GM20431 (cell line): ENCODE measurements around the gene TLDC2.
"Not testable (repeated sequence)": the region's sequence is repeated elsewhere in the genome, so short reads cannot be mapped to it uniquely, and the experiment has no call there.

Experiments
- in situ Hi-C: fragments of 300-500 bp; cut with MseI, MboI; formaldehyde crosslinking; loops from one replicate; pipeline ENCODE4 v1.15.0; 2020; ENCODE audit warnings: low sequenced_read_pairs; ENCODE audit not compliant: unreplicated experiment

TLDC2 gene

GRCh38 chr20:36866164-36866563, 9.8 kb upstream of the TLDC2 start:
- in situ Hi-C loops: no loop called here

- in situ Hi-C loops: no loop called here
Observed at GRCh38 chr20:36866681-36867495, 9.1 kb upstream of the TLDC2 start.

- in situ Hi-C loops: no loop called here
Observed at GRCh38 chr20:36871640-36872570, 4.0 kb upstream of the TLDC2 start.

DNA sequence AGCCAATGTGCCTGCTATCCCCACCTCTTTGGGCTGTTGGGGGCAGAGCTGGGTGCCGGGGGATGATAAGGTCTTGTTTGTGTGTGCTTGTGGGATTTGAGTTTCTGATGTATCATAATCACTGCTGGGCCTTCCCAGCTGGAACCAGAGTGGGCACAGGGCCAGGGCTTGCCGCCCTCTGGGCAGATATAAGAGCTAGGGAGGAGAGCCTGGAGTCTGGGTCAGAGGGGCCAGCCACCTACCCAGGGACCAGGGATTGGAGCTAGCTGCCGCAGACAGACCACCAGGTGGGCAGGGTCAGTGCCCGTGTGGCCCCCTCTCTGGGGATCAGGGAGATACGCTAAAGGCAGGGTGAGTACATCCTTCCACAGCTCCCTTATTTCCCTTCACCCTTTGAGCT, 3.1 kb upstream of the TLDC2 start:
- in situ Hi-C loops: no loop called here

DNA sequence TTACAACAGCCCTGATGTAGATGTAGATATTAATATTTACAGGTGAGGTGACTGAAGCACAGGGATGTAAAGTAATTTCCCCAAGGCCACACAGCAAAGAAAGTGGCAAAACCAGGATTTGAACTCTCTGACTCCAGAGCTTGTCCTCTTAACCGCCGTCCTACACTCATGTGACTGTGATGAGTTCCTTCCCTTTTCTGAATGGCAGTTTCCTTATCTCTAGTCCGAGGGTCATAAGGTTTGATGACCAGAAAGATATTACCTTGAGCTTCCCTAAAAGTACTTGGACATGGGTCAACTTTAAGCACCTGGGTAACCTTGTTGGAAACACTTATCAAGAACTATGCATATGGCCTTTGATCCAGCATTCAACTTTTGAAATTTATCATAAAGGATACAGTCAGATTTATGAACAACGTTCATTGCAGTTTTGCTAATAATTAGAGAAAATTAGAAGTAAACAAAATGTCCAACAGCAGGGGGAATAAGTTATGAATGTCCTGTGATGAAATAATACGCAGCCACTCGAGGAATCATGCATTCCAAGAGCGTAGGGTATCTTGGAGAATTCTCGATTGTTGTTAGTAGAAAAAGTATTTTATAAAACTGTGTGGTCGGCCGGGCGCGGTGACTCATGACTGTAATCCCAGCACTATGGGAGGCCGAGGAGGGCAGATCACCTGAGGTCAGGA, 2.3 kb upstream of the TLDC2 start:
- in situ Hi-C loops: no loop called here

DNA sequence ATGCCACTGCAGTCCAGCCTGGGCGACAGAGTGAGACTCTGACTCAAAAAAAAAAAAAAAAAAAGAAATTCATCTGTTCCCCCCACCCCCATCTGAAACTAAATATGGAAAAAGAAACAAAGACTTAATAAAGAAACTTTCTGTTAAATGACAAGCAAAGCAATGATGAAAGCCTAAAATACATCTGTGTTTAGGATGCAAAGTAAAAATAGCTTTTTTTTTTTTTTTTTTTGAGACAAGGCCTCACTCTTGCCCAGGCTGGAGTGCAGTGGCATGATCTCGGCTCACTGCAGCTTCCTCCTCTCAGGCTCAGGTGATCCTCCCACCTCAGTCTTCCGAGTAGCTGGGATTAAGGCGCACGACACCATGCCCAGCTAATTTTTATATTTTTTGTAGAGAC, 845 bp upstream of the TLDC2 start:
- in situ Hi-C loops: not testable (repeated sequence)

- in situ Hi-C loops: no loop called here
Observed at GRCh38 chr20:36876473-36876833, 515 bp downstream of the TLDC2 start.

DNA sequence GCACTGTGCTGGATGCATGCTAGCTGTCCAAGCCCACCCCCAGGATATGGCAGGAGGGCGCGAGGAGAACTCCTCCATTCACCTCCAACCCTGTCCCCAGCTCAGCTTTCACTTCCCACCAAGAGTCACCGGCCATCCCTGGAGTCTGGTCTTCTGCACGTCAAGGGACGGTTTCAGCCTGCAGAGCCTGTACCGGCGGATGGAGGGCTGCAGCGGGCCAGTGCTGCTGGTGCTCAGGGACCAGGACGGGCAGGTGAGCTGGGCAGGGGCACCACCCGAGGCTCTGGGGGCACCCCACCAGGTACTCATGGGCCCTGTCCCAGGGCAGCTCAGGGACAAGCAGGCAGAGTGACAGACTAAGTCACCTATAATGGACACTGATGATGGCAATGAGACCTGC, 3.0 kb downstream of the TLDC2 start:
- in situ Hi-C loops: no loop called here

- in situ Hi-C loops: loop anchor here (10.0 kb wide), 1 partner anchor 76 kb away; no protein-coding TSS in a partner anchor
Observed at GRCh38 chr20:36880741-36881250, 4.9 kb downstream of the TLDC2 start.

DNA sequence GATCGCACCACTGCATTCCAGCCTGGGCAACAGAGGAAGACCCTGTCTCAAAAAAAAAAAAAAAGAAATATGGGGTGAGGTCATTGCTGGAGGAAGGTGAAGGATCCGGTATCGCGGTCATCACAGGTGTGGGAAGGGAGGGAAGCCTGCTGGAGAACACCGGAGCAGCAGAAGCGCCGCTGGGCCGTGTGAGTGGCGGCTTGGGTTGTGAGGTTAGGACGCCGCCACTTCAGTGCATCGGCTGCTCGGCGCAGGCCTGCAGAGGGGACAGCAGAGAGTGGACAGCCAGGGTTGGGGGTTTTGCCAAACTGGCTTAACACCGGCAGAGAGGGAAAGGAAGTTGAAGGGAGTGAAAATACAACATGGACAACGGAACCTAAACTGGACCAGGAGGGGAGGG, 5.4 kb downstream of the TLDC2 start:
- in situ Hi-C loops: loop anchor here (10.0 kb wide), 1 partner anchor 77 kb away; no protein-coding TSS in a partner anchor

DNA sequence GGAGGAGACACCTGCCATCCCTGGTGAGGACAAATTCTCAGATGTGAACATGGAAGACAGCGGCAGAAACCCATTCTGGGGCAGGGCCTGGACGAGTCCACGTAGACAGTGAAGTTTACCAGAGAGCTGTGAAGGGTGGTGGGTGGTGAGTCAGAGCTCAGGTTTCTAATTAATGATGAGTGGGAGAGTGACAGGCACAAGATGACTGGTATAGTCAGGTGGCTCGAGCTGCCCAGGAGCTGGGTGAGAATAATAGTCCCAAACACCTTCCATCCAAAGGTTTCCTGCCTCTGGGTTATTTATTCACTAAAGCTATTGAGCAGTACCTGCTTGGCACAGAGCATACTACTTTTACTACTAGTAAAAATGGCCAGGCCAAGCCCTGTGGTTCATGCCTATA, 6.0 kb downstream of the TLDC2 start:
- in situ Hi-C loops: loop anchor here (10.0 kb wide), 1 partner anchor 77 kb away; no protein-coding TSS in a partner anchor

GRCh38 chr20:36883977-36884535, 8.1 kb downstream of the TLDC2 start:
- in situ Hi-C loops: loop anchor here (10.0 kb wide), 1 partner anchor 79 kb away; no protein-coding TSS in a partner anchor

- in situ Hi-C loops: loop anchor here (10.0 kb wide), 1 partner anchor 81 kb away; no protein-coding TSS in a partner anchor
Observed at GRCh38 chr20:36885356-36885755, 9.4 kb downstream of the TLDC2 start.

GRCh38 chr20:36886859-36887751, 11.2 kb downstream of the TLDC2 start:
- in situ Hi-C loops: loop anchor here (10.0 kb wide), 1 partner anchor 82 kb away; no protein-coding TSS in a partner anchor

DNA sequence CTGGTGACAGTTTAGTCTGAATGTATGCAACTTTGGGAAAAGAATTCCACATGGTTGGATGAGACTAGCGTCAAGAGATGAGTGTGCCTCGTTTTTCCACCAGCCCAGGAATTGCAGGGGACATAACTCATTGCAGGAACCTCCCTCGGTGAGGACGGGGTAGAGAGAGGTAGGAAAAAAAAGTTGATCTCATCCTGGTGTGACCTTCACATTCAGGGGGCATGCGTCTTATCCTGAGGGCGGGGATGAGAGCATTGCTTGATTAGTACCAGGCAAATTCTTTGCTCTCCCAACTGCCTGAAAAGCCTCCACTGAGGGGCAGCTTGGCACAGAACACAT, 11.8 kb downstream of the TLDC2 start:
- in situ Hi-C loops: loop anchor here (10.0 kb wide), 1 partner anchor 83 kb away; no protein-coding TSS in a partner anchor

DNA sequence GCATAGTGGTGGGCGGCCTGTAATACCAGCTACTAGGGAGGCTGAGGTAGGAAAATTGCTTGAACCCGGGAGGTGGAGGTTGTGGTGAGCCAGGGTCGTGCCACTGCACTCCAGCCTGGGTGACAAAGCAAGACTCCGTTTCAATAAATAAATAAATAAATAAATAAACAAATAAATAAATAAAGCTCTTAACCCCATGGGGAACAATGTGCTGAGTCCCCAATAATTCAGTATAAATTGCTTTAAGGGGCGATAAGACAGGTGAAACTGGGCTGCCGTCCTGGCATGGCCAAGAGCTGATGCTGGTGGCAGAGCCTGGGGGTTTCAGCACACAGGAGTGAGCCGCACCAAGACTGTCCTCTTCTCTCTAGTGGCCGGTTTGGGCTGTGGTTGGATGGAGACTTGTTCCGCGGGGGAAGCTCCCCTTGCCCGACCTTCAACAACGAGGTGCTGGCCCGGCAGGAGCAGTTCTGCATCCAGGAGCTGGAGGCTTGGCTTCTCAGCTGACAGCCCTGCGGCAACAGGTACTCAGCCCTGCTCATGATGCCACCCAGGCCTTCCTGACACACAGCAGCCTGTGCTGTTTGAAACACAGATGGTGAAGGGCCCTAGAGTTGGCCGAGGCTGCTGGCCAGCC, 13.1 kb downstream of the TLDC2 start:
- in situ Hi-C loops: loop anchor here (10.0 kb wide), 1 partner anchor 84 kb away; no protein-coding TSS in a partner anchor

DNA sequence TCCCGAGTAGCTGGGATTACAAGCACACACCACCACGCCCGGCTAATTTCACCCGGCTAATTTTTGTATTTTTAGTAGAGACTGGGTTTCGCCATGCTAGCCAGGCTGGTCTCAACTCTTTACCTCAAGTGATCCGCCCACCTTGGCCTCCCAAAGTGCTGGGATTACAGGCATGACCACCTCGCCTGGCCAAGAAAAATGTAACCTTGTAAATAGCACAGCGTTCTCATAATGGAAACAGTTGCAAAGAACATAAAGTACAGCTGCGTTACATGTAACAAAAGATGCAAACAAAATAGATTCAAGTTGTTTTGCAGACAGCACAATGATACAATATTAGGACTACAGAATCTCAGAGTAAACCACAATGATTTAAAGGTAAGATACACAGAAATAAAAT, 14.6 kb downstream of the TLDC2 start:
- in situ Hi-C loops: no loop called here

DNA sequence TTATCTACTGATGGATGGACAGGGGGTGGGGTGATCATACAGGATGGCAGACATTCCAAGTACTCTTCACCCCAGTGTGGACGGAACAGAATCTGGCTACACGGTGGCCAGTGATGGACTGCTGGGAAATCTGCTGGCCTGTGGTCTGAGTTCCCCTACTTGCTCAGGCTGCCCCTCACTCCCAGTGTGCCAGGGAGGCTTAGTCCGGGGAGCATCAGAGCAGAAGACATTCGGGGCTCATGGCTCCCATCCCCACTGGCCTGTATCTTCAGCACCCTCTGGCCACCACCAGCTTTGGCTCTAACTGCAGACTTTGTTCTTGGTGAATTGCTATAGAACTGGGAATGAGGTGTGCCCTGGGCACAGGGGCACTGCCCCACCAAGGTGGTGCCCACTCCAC, 15.3 kb downstream of the TLDC2 start:
- in situ Hi-C loops: no loop called here
